Right renal cortex interstitium (tissue), 3 donors: ENCODE data around the gene PAQR3. TPM values are rescaled to one million over a fixed set of nuclear protein-coding genes. Genes with fewer than 3 reads are reported as not detected.
"Not testable (repeated sequence)": the region's sequence is repeated elsewhere in the genome, so short reads cannot be mapped to it uniquely, and the experiment has no call there.

Experiments
- DNase-seq, 3 donors: peaks; one replicate each; pipeline ENCODE4 v3.0.0-alpha.2; 2013; ENCODE audit warnings: low read depth in 3 of 3, low spot score in 2 of 3
- polyA plus RNA-seq, 3 donors: library from polyadenylated mRNA; unstranded; fragments of 120-200 nt; gene quantifications; one replicate each; pipeline ENCODE4 v1.2.1, GENCODE V29; 2013; ENCODE audit not compliant: insufficient read length in 3 of 3

The PAQR3 gene
- polyA plus RNA-seq, 3 donors, result 22.2 to 25.0 (median 23.8) TPM

- no peak for DNase-seq
These were observed 9.1 kb downstream of the PAQR3 start for GRCh38 chr4:78930016-78930629.

- DNase-seq, result no peak
These were observed 10.4 kb downstream of the PAQR3 start for GRCh38 chr4:78928835-78929234.

- DNase-seq, result no peak
These were observed 12.4 kb downstream of the PAQR3 start for GRCh38 chr4:78926826-78927225.

- no peak for DNase-seq
These were observed 15.6 kb downstream of the PAQR3 start for GRCh38 chr4:78923464-78924312.

GRCh38 chr4:78922207-78922606, 17.0 kb downstream of the PAQR3 start:
- no peak for DNase-seq

GRCh38 chr4:78910612-78911011, 28.6 kb downstream of the PAQR3 start:
- DNase-seq, result no peak

- DNase-seq, result not testable (repeated sequence)
These were observed 30.3 kb downstream of the PAQR3 start for GRCh38 chr4:78908974-78909373.

GRCh38 chr4:78907638-78908037, 31.6 kb downstream of the PAQR3 start:
- no peak for DNase-seq

- no peak for DNase-seq
These were observed 35.1 kb downstream of the PAQR3 start for GRCh38 chr4:78904143-78904542.

GRCh38 chr4:78902298-78902697, 36.9 kb downstream of the PAQR3 start:
- DNase-seq, result no peak

GRCh38 chr4:78901882-78902281, 37.4 kb downstream of the PAQR3 start:
- DNase-seq, result no peak

GRCh38 chr4:78899302-78899701, 39.9 kb downstream of the PAQR3 start:
- no peak for DNase-seq

- DNase-seq, result no peak
These were observed 49.3 kb downstream of the PAQR3 start for GRCh38 chr4:78889955-78890354.

GRCh38 chr4:78885598-78885997, 53.6 kb downstream of the PAQR3 start:
- no peak for DNase-seq

GRCh38 chr4:78880874-78881492, 58.3 kb downstream of the PAQR3 start:
- no peak for DNase-seq

- DNase-seq, result no peak
These were observed 61.2 kb downstream of the PAQR3 start for GRCh38 chr4:78878031-78878430.

GRCh38 chr4:78876568-78877320, 62.5 kb downstream of the PAQR3 start:
- DNase-seq, result no peak

- no peak for DNase-seq
These were observed 69.2 kb downstream of the PAQR3 start for GRCh38 chr4:78870056-78870455.

- not testable (repeated sequence) for DNase-seq
These were observed 70.5 kb downstream of the PAQR3 start for GRCh38 chr4:78868712-78869111.

GRCh38 chr4:78865451-78865850, 73.8 kb downstream of the PAQR3 start:
- DNase-seq, result no peak

- DNase-seq, result peak; percentile 58 to 62 (median 60)
These were observed 74.7 kb downstream of the PAQR3 start for GRCh38 chr4:78864405-78865024.
